CD4-positive, alpha-beta T cell treated with Interleukin-1 beta for 1 hour (primary cell): Measurements from ENCODE around the gene SCN4A.
"Not testable (repeated sequence)": the region's sequence is repeated elsewhere in the genome, so short reads cannot be mapped to it uniquely, and the experiment has no call there.

Experiments
- DNase-seq, 2 donors: peaks; one replicate each; pipeline ENCODE4 v3.0.0-alpha.2; 2020 to 2022

The SCN4A gene

GRCh38 chr17:63911041-63911635 lies 61.6 kb downstream of the SCN4A start, which contains the start of gene CSHL1:
Gene CSHL1 (minus strand): TSS chr17:63911258. CDS start chr17:63911196, 62 bp downstream.
- no peak for DNase-seq

GRCh38 chr17:63910096-63910495 lies 62.6 kb downstream of the SCN4A start:
- no peak for DNase-seq

- DNase-seq = not testable (repeated sequence)
Measured at GRCh38 chr17:63909586-63909985, 63.1 kb downstream of the SCN4A start.

GRCh38 chr17:63907161-63907778 lies 65.4 kb downstream of the SCN4A start:
- not testable (repeated sequence) for DNase-seq

- DNase-seq = not testable (repeated sequence)
Measured at GRCh38 chr17:63904796-63905195, 67.9 kb downstream of the SCN4A start.

GRCh38 chr17:63903787-63904201 lies 68.9 kb downstream of the SCN4A start:
- peak; percentile 19 to 62 for DNase-seq

DNA sequence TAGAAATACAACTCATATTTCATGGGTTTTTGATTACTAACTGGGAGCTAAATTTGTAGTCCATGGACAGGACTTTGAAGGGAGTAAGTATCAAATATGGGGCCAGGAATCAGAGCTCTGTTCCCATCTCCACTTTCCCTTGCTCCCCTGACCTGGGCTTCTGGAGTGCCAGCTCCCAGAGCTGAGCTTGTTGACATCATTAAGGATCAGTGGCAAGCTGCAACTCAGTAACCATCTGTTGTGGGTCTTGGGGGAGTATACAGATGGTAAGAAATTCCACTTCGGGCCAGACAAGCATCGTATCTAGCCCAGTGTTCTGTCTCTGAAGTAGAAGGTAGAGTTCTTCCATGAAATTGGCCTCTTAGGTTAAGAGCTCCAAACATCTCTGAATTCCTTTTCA lies 70.7 kb downstream of the SCN4A start:
- DNase-seq = not testable (repeated sequence)

DNA sequence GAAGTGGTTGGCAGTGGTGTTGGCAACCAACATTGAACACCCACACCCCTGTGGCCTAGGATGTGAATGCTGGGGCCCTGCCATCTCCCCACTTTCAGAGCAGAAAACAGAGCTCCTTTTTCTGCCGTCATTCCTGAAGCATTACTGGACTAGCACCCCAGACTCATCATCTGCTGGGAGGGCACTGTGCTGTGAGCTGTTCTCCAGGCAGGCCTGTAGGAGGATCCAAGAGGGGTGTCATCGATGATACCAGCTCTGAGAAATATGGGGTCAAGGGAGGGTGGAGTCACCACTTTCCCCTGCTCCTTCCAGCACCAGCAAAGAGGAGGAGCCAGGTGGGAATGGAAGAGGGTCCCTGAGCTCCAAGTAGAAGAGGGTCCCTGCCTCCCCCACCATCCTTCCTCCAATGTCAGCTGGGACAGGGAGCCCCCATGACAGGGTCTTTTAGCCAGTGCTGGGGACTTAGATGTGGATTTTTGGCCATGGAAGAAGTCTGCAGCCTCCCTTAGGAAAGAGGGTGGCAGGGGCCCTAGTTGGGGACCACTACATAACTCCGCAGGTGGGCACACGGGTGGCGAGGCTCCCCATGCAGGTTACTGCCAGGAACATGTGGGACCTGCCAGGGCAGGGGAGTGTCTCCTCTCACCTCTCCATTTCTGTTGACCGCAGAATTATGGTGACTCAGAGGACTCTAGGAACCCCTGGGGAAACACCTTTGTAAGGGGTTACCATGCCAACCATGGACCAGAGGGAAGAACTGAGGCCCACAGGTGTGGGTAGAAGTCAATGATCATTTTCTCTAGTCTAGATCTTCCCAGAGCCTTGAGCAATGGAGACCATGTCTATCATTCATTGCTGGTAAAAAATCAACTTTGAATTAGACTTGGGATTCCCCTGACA lies 73.6 kb downstream of the SCN4A start:
- DNase-seq = peak in 1 of 2 donors; percentile 33

- not testable (repeated sequence) for DNase-seq
Measured at GRCh38 chr17:63896524-63897354, 76.0 kb downstream of the SCN4A start, which contains the start of gene CSH1. Gene CSH1 (minus strand): TSS chr17:63896574. CDS start chr17:63896511, 63 bp downstream.

GRCh38 chr17:63894821-63895220 lies 77.9 kb downstream of the SCN4A start:
- not testable (repeated sequence) for DNase-seq

DNA sequence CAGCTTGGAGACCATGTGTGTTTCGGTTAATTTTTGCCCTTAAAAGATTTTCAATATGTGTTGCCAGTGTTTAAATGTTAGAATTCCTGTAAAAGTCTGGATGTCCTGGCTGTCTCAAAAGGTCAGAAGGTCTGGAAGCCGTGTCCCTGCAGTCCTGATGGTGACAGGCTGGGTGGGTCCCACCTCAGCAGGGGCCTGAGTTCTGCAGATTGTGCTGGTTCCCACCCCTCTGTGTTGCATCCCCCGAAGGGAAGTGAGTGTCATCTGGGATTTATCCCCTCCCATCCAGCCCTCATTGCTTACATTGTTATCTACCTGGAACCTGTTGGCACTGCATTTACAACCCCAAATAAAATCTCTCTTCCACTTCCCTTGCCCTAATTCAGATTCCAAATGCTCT lies 78.7 kb downstream of the SCN4A start:
- not testable (repeated sequence) for DNase-seq

- DNase-seq = not testable (repeated sequence)
Measured at GRCh38 chr17:63892316-63893037, 80.2 kb downstream of the SCN4A start.

- peak; percentile 11 to 33 for DNase-seq
Measured at GRCh38 chr17:63889026-63889848, 83.5 kb downstream of the SCN4A start.
